Stimulated activated CD8-positive, alpha-beta memory T cell treated with anti-CD3 and anti-CD28 coated beads, Interleukin-7, amount 100 ng/mL, for 24 hours (primary cell): ENCODE results near the gene MGLL.

Experiments
- DNase-seq: peaks from one replicate; pipeline ENCODE4 v3.0.0-alpha.2; 2020; ENCODE audit warnings: low read depth

MGLL gene

GRCh38 chr3:127789051-127789450 is 33.3 kb downstream of the MGLL start:
- DNase-seq, result no peak

- no peak for DNase-seq
These were observed 33.8 kb downstream of the MGLL start for GRCh38 chr3:127788451-127788909.

- DNase-seq, result no peak
These were observed 34.5 kb downstream of the MGLL start for GRCh38 chr3:127787571-127788365.

- DNase-seq, result no peak
These were observed 35.2 kb downstream of the MGLL start for GRCh38 chr3:127787071-127787490.

- DNase-seq, result no peak
These were observed 35.8 kb downstream of the MGLL start for GRCh38 chr3:127786353-127787070.

GRCh38 chr3:127785711-127786265 is 36.5 kb downstream of the MGLL start:
- DNase-seq, result no peak

GRCh38 chr3:127784865-127785710 is 37.2 kb downstream of the MGLL start:
- DNase-seq, result no peak

GRCh38 chr3:127784283-127784682 is 38.0 kb downstream of the MGLL start:
- DNase-seq, result no peak

- no peak for DNase-seq
These were observed 38.6 kb downstream of the MGLL start for GRCh38 chr3:127783642-127784160.

- DNase-seq, result no peak
These were observed 39.1 kb downstream of the MGLL start for GRCh38 chr3:127783166-127783565.

- no peak for DNase-seq
These were observed 40.8 kb downstream of the MGLL start for GRCh38 chr3:127781411-127782001.

- DNase-seq, result no peak
These were observed 41.5 kb downstream of the MGLL start for GRCh38 chr3:127780536-127781400.

GRCh38 chr3:127779747-127780146 is 42.6 kb downstream of the MGLL start:
- DNase-seq, result no peak

GRCh38 chr3:127777921-127778656 is 44.2 kb downstream of the MGLL start:
- no peak for DNase-seq

GRCh38 chr3:127777332-127777731 is 45.0 kb downstream of the MGLL start:
- DNase-seq, result no peak

GRCh38 chr3:127776347-127776746 is 46.0 kb downstream of the MGLL start:
- DNase-seq, result no peak

GRCh38 chr3:127775398-127776109 is 46.8 kb downstream of the MGLL start:
- DNase-seq, result no peak

- no peak for DNase-seq
These were observed 47.7 kb downstream of the MGLL start for GRCh38 chr3:127774647-127775046.

GRCh38 chr3:127773752-127774395 is 48.4 kb downstream of the MGLL start:
- no peak for DNase-seq
